Smooth muscle cell (in vitro differentiated cells): Measurements from ENCODE around the gene SERPINA5. TPM values are rescaled to one million over a fixed set of nuclear protein-coding genes. Genes with fewer than 3 reads are reported as not detected.

Experiments
- DNase-seq: peaks from one replicate; lab custom pipeline; 2025; ENCODE audit not compliant: unreplicated experiment; lab: John Stamatoyannopoulos, UW
- H2AFZ ChIP-seq: fragments of 200-600 bp; sonication (generic); 2 replicates; pipeline ENCODE4 v1.6.0; 2016; ENCODE audit warnings: antibody characterized with exemption, low read depth, mild to moderate bottlenecking
- H3F3A ChIP-seq: fragments of 200-600 bp; sonication (generic); 2 replicates; pipeline ENCODE4 v1.6.0; 2017; ENCODE audit warnings: antibody characterized with exemption, low read depth
- H3K27ac ChIP-seq: fragments of 200-600 bp; sonication (generic); 2 replicates; pipeline ENCODE4 v1.5.1; 2016; ENCODE audit warnings: low read depth, mild to moderate bottlenecking
- H3K27me3 ChIP-seq: fragments of 200-600 bp; sonication (generic); 2 replicates; pipeline ENCODE4 v1.6.1; 2016; ENCODE audit warnings: low read depth, mild to moderate bottlenecking
- H3K36me3 ChIP-seq: fragments of 200-600 bp; sonication (generic); 2 replicates; pipeline ENCODE4 v1.5.1; 2016; ENCODE audit warnings: low read depth
- H3K4me1 ChIP-seq: fragments of 200-600 bp; sonication (generic); 2 replicates; pipeline ENCODE4 v1.5.1; 2016; ENCODE audit warnings: low read depth
- H3K4me2 ChIP-seq: fragments of 200-600 bp; sonication (generic); 2 replicates; pipeline ENCODE4 v1.6.0; 2016; ENCODE audit warnings: mild to moderate bottlenecking
- H3K4me3 ChIP-seq: fragments of 200-600 bp; sonication (generic); 2 replicates; pipeline ENCODE4 v1.5.1; 2016; ENCODE audit warnings: mild to moderate bottlenecking
- H3K79me2 ChIP-seq: fragments of 200-600 bp; sonication (generic); 2 replicates; pipeline ENCODE4 v1.6.0; 2016; ENCODE audit warnings: low read depth, mild to moderate bottlenecking
- H3K9ac ChIP-seq: fragments of 200-600 bp; sonication (generic); 2 replicates; pipeline ENCODE4 v1.6.0; 2016; ENCODE audit warnings: low read depth
- H3K9me3 ChIP-seq: fragments of 200-600 bp; sonication (generic); replicated peaks from 2 replicates; pipeline ENCODE4 v1.5.1; 2016; ENCODE audit warnings: low read depth
- H4K20me1 ChIP-seq: fragments of 200-600 bp; sonication (generic); 2 replicates; pipeline ENCODE4 v1.6.0; 2016; ENCODE audit warnings: low read depth
- WGBS: methylation state at CpG from one replicate; pipeline ENCODE4 v1.1.7; 2016; ENCODE audit warnings: low lambda C conversion rate; 5-methylcytosine and 5-hydroxymethylcytosine counted together
- polyA plus RNA-seq: library from polyadenylated mRNA; unstranded; fragments of >200 nt; fragmentation: Nextera tagmentation; extraction: Ambion mirVana; gene quantifications from 2 replicates; pipeline ENCODE4 v1.2.1, GENCODE V29; 2016
- total RNA-seq: library from RNA; depleted of rRNA; stranded (reverse); fragments of >200 nt; gene quantifications from 2 replicates; pipeline ENCODE4 v1.2.3, GENCODE V29; 2014
- TF ChIP-seq, protein P1 (sequence below): fragments of 200-600 bp; sonication (generic); IDR thresholded peaks from 2 replicates; pipeline ENCODE4 v1.5.1; 2017; ENCODE audit warnings: borderline replicate concordance, mild to moderate bottlenecking, antibody characterized with exemption; ENCODE audit not compliant: insufficient read depth, poor library complexity, severe bottlenecking

The SERPINA5 gene
- total and polyA plus RNA-seq, 2 experiments from 2014 or later = 0.27 to 0.43 TPM

DNA sequence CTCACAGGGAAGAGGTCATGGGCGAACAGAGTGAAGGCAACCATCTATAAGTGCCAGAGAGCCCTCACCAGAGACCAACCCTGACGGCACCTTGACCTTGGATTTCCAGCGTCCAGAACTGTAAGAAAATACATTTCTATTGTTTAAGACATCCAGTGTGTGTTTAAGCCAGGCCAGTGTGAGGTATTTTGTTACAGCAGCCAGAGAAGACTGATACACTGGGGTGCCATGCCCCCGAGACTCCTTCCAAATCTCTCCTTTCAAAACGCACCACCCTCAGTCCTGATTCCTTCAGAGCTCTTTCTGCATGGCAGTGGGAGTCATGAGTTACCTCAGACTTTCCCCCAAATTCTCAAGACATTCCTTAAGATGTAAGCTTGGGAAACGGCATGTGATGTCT is 2.5 kb upstream of the SERPINA5 start:
- Histone ChIP-seq H3F3A (no peaks in the 10 kb centered on the region), H2AFZ (no peak overlapping the region), H3K4me2 (no peak overlapping the region), H3K79me2 (no peaks in the 10 kb centered on the region), H3K36me3 (no peaks in the 10 kb centered on the region), H3K4me1 (no peaks in the 10 kb centered on the region), H3K27me3 (peaks cover 4% of the 10 kb centered on the region), H3K9ac (no peak overlapping the region), H4K20me1 (no peaks in the 10 kb centered on the region), H3K4me3 (no peak overlapping the region), H3K9me3 (no peaks in the 10 kb centered on the region), H3K27ac (no peak overlapping the region)
- 85% methylated on average over 6 of the region's 6 CpGs for WGBS
- TF ChIP-seq, protein P1, sequence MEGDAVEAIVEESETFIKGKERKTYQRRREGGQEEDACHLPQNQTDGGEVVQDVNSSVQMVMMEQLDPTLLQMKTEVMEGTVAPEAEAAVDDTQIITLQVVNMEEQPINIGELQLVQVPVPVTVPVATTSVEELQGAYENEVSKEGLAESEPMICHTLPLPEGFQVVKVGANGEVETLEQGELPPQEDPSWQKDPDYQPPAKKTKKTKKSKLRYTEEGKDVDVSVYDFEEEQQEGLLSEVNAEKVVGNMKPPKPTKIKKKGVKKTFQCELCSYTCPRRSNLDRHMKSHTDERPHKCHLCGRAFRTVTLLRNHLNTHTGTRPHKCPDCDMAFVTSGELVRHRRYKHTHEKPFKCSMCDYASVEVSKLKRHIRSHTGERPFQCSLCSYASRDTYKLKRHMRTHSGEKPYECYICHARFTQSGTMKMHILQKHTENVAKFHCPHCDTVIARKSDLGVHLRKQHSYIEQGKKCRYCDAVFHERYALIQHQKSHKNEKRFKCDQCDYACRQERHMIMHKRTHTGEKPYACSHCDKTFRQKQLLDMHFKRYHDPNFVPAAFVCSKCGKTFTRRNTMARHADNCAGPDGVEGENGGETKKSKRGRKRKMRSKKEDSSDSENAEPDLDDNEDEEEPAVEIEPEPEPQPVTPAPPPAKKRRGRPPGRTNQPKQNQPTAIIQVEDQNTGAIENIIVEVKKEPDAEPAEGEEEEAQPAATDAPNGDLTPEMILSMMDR = no peak
- DNase-seq = no peak

DNA sequence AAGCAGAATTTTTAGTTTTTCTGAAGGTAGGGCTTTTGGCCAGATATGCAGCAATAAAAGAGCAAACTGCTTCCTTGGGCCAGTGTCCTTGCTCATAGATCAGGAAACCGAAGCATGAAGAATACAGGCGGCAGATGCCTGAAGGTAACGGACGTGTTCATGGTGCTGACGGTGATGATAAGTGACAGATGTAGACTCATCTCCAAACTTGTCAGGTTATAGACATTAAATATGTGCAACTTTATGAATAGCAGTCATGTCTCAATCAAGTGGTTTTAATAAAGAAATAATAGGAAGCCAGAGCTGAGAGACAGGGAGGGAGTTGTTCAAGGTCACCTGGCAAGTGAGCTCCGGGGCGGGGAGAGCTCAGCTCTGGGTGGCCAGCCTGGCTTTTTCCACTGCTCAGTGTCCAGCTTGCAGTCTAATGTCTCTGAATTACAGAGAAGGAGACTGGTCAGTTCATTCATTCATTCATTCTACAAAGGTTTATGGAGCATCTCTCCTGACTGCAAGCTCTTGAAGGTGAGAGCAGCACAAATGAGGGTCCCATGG is 1.0 kb downstream of the SERPINA5 start:
- Histone ChIP-seq H3K27me3 (peaks cover under 1% of the 10 kb centered on the region), H3K4me3 (no peak overlapping the region), H3K27ac (no peak overlapping the region), H4K20me1 (no peaks in the 10 kb centered on the region), H3K9ac (no peak overlapping the region), H3K4me1 (no peaks in the 10 kb centered on the region), H3F3A (no peaks in the 10 kb centered on the region), H3K36me3 (no peaks in the 10 kb centered on the region), H2AFZ (no peak overlapping the region), H3K4me2 (no peak overlapping the region), H3K9me3 (no peaks in the 10 kb centered on the region), H3K79me2 (no peaks in the 10 kb centered on the region)
- no peak for DNase-seq
- TF ChIP-seq, protein P1 = no peak
- WGBS = 92% methylated on average over 7 of the region's 7 CpGs

DNA sequence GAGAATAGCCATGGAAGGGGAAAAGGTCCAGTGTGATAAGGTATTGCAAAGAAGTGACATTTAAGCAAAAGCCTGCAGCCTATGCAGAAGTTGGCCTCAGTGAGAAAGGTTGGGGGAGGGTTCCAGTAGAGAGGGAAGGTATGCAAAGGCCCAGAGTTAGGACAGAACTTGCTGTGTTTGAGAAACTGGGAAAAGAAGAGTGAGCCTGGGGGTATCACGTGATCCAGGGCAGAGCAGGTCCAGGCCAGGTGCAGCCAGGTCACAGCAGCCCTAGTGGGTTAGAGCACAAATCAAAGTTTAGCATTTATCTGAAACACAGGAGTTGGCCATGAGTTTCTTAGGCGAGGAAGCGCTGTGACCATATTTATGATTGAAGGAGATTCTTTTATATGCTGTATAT is 1.6 kb downstream of the SERPINA5 start:
- TF ChIP-seq, protein P1 = no peak
- H3K36me3 ChIP-seq = no peaks in the 10 kb centered on the region
- no peaks in the 10 kb centered on the region for H3K79me2 ChIP-seq
- WGBS = 92% methylated on average over 3 of the region's 3 CpGs
- H3K4me2 ChIP-seq = no peak overlapping the region
- H3K27me3 ChIP-seq = no peaks in the 10 kb centered on the region
- no peaks in the 10 kb centered on the region for H4K20me1 ChIP-seq
- H2AFZ ChIP-seq = no peak overlapping the region
- no peaks in the 10 kb centered on the region for H3K9me3 ChIP-seq
- no peak overlapping the region for H3K27ac ChIP-seq
- H3K4me1 ChIP-seq = no peaks in the 10 kb centered on the region
- no peaks in the 10 kb centered on the region for H3F3A ChIP-seq
- H3K9ac ChIP-seq = no peak overlapping the region
- no peak overlapping the region for H3K4me3 ChIP-seq
- no peak for DNase-seq

DNA sequence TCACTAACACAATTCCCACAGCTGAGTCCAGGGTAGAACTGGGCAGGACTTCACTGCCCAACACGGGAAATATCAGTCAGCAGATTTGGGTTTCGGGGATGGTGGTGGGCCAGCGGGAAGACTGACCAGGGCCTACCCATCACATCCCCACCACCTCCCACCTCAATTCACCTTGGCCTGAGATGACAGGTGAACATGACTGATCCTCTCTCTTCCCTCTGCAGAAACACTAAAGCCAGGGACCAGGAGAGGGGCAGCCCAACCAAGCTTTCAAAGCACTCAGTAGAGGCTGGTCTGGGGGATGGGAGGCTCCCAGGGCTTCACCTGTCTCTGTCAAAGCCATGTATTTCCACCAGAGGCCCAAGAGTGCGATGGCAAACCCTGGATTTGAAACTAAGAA is 2.3 kb downstream of the SERPINA5 start:
- Histone ChIP-seq H3K4me1 (no peaks in the 10 kb centered on the region), H3K36me3 (no peaks in the 10 kb centered on the region), H2AFZ (no peak overlapping the region), H3K4me2 (no peak overlapping the region), H3F3A (no peaks in the 10 kb centered on the region), H3K27ac (no peak overlapping the region), H3K27me3 (no peaks in the 10 kb centered on the region), H3K9me3 (no peaks in the 10 kb centered on the region), H3K4me3 (no peak overlapping the region), H3K79me2 (no peaks in the 10 kb centered on the region), H4K20me1 (no peaks in the 10 kb centered on the region), H3K9ac (no peak overlapping the region)
- 92% methylated on average over 4 of the region's 4 CpGs for WGBS
- TF ChIP-seq, protein P1 = no peak
- DNase-seq = no peak
